HFFc6 (cell line): Measurements from ENCODE around the gene KLHL10. TPM values are rescaled to one million over a fixed set of nuclear protein-coding genes. Genes with fewer than 3 reads are reported as not detected.
A peak's percentile ranks its signal among the peaks of the same experiment; 100 is the strongest.
"Not testable (repeated sequence)": the region's sequence is repeated elsewhere in the genome, so short reads cannot be mapped to it uniquely, and the experiment has no call there.

Experiments
- DNase-seq: peaks from one replicate; pipeline ENCODE4 v3.0.0-alpha.2; 2018
- H3K27ac Mint-ChIP-seq: 2 replicates; pipeline ENCODE4 v1.8.0; 2020; ENCODE audit warnings: mild to moderate bottlenecking, mixed read lengths
- H3K27me3 Mint-ChIP-seq: 2 replicates; pipeline ENCODE4 v1.8.0; 2021; ENCODE audit warnings: mild to moderate bottlenecking, moderate library complexity, mixed read lengths; ENCODE audit not compliant: insufficient read depth
- H3K36me3 Mint-ChIP-seq: 2 replicates; pipeline ENCODE4 v1.8.0; 2021; ENCODE audit warnings: low read depth, mixed read lengths
- H3K4me1 Mint-ChIP-seq: 2 replicates; pipeline ENCODE4 v1.8.0; 2020; ENCODE audit warnings: low read depth, mixed read lengths
- H3K4me3 Mint-ChIP-seq: 2 replicates; pipeline ENCODE4 v1.8.0; 2020; ENCODE audit warnings: mild to moderate bottlenecking, moderate library complexity, mixed read lengths
- H3K9me3 Mint-ChIP-seq: 2 replicates; pipeline ENCODE4 v1.8.0; 2020; ENCODE audit warnings: mild to moderate bottlenecking, mixed read lengths
- total RNA-seq, 6 experiments: library from RNA; stranded (reverse); fragmentation: NEBNext Ultra II Directional; extraction: Animal tissue kit (Norgen Biotek cat#: 25700); gene quantifications; 2 replicates in 1 of 6; 3 replicates in 5 of 6; pipeline ENCODE4 v1.2.3, GENCODE V29; 2021
- TF ChIP-seq, protein P1 (sequence below): fragments of 200-600 bp; sonication (generic); IDR thresholded peaks from 2 replicates; pipeline ENCODE4 v1.5.0; 2021; ENCODE audit warnings: antibody characterized with exemption, mild to moderate bottlenecking

Gene KLHL10
- total RNA-seq, 6 experiments from 2014 or later = not detected

- Mint-ChIP-seq H3K9me3 (no peaks in the 10 kb centered on the region), H3K27ac (peak overlapping the region; percentile 49), H3K27me3 (no peaks in the 10 kb centered on the region), H3K36me3 (peaks cover 40% of the 10 kb centered on the region), H3K4me3 (no peak overlapping the region), H3K4me1 (no peaks in the 10 kb centered on the region)
- peak; percentile 70 for DNase-seq
- TF ChIP-seq, protein P1, sequence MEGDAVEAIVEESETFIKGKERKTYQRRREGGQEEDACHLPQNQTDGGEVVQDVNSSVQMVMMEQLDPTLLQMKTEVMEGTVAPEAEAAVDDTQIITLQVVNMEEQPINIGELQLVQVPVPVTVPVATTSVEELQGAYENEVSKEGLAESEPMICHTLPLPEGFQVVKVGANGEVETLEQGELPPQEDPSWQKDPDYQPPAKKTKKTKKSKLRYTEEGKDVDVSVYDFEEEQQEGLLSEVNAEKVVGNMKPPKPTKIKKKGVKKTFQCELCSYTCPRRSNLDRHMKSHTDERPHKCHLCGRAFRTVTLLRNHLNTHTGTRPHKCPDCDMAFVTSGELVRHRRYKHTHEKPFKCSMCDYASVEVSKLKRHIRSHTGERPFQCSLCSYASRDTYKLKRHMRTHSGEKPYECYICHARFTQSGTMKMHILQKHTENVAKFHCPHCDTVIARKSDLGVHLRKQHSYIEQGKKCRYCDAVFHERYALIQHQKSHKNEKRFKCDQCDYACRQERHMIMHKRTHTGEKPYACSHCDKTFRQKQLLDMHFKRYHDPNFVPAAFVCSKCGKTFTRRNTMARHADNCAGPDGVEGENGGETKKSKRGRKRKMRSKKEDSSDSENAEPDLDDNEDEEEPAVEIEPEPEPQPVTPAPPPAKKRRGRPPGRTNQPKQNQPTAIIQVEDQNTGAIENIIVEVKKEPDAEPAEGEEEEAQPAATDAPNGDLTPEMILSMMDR = no peak
Observed at GRCh38 chr17:41873559-41874292, 36.1 kb downstream of the KLHL10 start.

DNA sequence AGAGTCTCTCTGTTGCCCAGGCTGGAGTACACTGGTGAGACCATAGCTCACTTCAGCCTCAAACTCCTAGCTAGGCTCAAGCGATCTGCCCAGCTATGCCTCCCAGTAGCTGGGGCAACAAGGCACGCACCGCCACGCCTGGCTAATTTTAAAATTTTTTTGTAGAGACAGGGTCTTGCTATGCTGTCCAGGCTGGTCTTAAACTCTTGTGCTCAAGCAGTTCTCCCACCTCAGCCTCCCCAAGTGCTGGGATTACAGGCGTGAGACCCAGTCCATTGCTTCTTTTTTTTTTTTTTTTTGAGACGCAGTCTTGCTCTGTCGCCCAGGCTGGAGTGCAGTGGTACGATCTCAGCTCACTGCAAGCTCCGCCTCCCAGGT is 36.7 kb downstream of the KLHL10 start:
- H3K27me3 Mint-ChIP-seq, H3K4me1 Mint-ChIP-seq, H3K9me3 Mint-ChIP-seq, H3K4me3 Mint-ChIP-seq, DNase-seq: not testable (repeated sequence)
- Mint-ChIP-seq H3K36me3 (peaks cover 37% of the 10 kb centered on the region), H3K27ac (peak overlapping the region; percentile 49)

DNA sequence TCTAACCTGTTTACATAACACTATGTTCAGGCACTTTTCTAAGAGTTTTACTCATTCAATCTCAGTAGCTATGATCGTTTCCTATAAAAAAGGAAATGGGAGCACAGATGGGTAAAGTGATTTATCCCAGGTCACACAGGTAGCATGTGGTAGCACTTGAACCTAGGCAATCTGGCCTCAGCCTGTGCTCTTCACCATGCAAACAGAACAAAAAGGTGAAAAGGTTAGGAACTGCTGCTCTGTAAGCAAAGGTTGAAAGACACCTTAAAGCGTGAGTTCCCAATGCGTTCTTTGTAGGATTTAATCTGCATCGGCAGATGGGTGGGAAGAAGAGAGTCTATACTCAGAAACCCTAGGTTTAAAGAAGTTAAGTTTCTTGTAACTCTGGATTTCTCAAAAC is 42.5 kb downstream of the KLHL10 start:
- no peak for DNase-seq
- Mint-ChIP-seq H3K27ac (no peak overlapping the region), H3K27me3 (peaks cover 2% of the 10 kb centered on the region; the same call in 1 of the 2 replicates), H3K9me3 (no peaks in the 10 kb centered on the region), H3K36me3 (peaks cover 35% of the 10 kb centered on the region), H3K4me1 (no peaks in the 10 kb centered on the region), H3K4me3 (no peak overlapping the region)
- TF ChIP-seq, protein P1 = no peak

DNA sequence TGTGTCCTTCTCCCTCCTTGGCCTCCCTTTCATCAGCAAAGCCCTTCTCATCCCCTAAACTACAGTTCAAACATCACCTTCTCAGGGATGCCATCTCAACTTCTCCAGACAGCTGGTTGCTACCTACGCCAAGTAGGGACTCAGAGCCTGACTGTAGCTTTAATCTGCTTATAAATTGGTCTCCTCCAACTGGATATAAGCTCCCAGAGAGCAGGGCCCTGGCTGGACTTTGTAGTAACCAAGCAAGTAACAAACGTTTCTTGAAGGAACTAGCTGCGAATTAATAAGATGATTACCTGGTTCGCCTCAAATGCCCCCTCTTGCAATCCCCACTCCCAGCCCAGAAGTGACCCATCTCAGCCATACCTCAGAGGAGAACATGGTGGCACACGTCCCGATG is 45.1 kb downstream of the KLHL10 start:
- TF ChIP-seq, protein P1 = no peak
- Mint-ChIP-seq H3K27me3 (peaks cover 4% of the 10 kb centered on the region; the same call in 1 of the 2 replicates), H3K36me3 (peaks cover 38% of the 10 kb centered on the region), H3K4me1 (no peaks in the 10 kb centered on the region), H3K9me3 (no peaks in the 10 kb centered on the region), H3K4me3 (no peak overlapping the region), H3K27ac (no peak overlapping the region; the same call in none of the 2 replicates)
- no peak for DNase-seq

- TF ChIP-seq, protein P1 = peak; percentile 26; the same call in 1 of the 2 replicates
- H3K4me1 Mint-ChIP-seq = no peaks in the 10 kb centered on the region
Observed at GRCh38 chr17:41885733-41886132, 48.1 kb downstream of the KLHL10 start.

GRCh38 chr17:41888332-41888965 is 50.8 kb downstream of the KLHL10 start:
- no peak for DNase-seq
- no peak overlapping the region for H3K27ac Mint-ChIP-seq
- H3K36me3 Mint-ChIP-seq = peaks cover 25% of the 10 kb centered on the region
- H3K4me3 Mint-ChIP-seq = no peak overlapping the region
- TF ChIP-seq, protein P1 = no peak
- no peaks in the 10 kb centered on the region for H3K9me3 Mint-ChIP-seq
- peaks cover 11% of the 10 kb centered on the region for H3K4me1 Mint-ChIP-seq
- peaks cover 1% of the 10 kb centered on the region; the same call in 1 of the 2 replicates for H3K27me3 Mint-ChIP-seq

More at GRCh38 chr17:41885733-41886132, 48.1 kb downstream of the KLHL10 start:
- Mint-ChIP-seq H3K9me3 (no peaks in the 10 kb centered on the region), H3K27ac (no peak overlapping the region; the same call in 1 of the 2 replicates), H3K27me3 (peaks cover 4% of the 10 kb centered on the region; the same call in 1 of the 2 replicates), H3K4me3 (no peak overlapping the region), H3K36me3 (peaks cover 32% of the 10 kb centered on the region)
- DNase-seq = no peak
